Ascending aorta (tissue), 2 donors: ENCODE results near the gene HOXD8. TPM values are rescaled to one million over a fixed set of nuclear protein-coding genes. Genes with fewer than 3 reads are reported as not detected.

ENCODE experiments used
- DNase-seq, 2 donors: peaks; one replicate each; pipeline ENCODE4 v3.0.0-alpha.2; 2019; ENCODE audit warnings: low spot score in 2 of 2
- H3K27ac ChIP-seq, 2 donors: fragments of 200-600 bp; sonication (generic); one replicate each; pipeline ENCODE4 v1.5.1; 2016 to 2017; ENCODE audit warnings: mild to moderate bottlenecking in 1 of 2
- H3K27me3 ChIP-seq: fragments of 200-600 bp; sonication (generic); one replicate; pipeline ENCODE4 v1.5.1; 2017
- H3K36me3 ChIP-seq, 2 donors: fragments of 200-600 bp; sonication (generic); one replicate each; pipeline ENCODE4 v1.5.1; 2016
- H3K4me1 ChIP-seq, 2 donors: fragments of 200-600 bp; sonication (generic); one replicate each; pipeline ENCODE4 v1.5.1; 2016 to 2017; ENCODE audit warnings: mild to moderate bottlenecking in 1 of 2
- H3K4me3 ChIP-seq, 2 donors: fragments of 200-600 bp; sonication (generic); one replicate each; pipeline ENCODE4 v1.5.1; 2016 to 2017; ENCODE audit warnings: mild to moderate bottlenecking in 1 of 2
- H3K9me3 ChIP-seq, 2 donors: fragments of 200-600 bp; sonication (generic); one replicate each; pipeline ENCODE4 v1.5.1; 2016
- CTCF ChIP-seq, 3 experiments: fragments of 200-600 bp in 2 of 3; fragments of 450-650 bp in 1 of 3; sonication (generic) in 2 of 3; IDR thresholded peaks; one replicate each; pipeline ENCODE4 v1.5.1; 2016 to 2019; ENCODE audit warnings: antibody characterized with exemption in 3 of 3, mild to moderate bottlenecking in 1 of 3, moderate library complexity in 1 of 3
- intact Hi-C: fragments of 100-400 bp; cut with DNase I; formaldehyde crosslinking; loops from one replicate; pipeline ENCODE4 v1.15.1; 2023
- total RNA-seq: library from RNA; depleted of rRNA; stranded (reverse); fragments of >200 nt; gene quantifications from one replicate; pipeline ENCODE4 v1.1.0, GENCODE V29; 2016

HOXD8 gene
- total RNA-seq, 1 donor from 2014 or later: 19.8 TPM

GRCh38 chr2:176124947-176125771 lies 4.3 kb upstream of the HOXD8 start:
- no peak overlapping the region for H3K4me3 ChIP-seq
- peaks cover 8% of the 10 kb centered on the region for H3K27me3 ChIP-seq

GRCh38 chr2:176125772-176126054 lies 3.8 kb upstream of the HOXD8 start:
- Histone ChIP-seq H3K27me3 (peaks cover 5% of the 10 kb centered on the region), H3K4me1 (peaks cover 11 to 14% of the 10 kb centered on the region in 2 donors), H3K36me3 (no peaks in the 10 kb centered on the region), H3K27ac (no peak overlapping the region), H3K4me3 (no peak overlapping the region), H3K9me3 (no peaks in the 10 kb centered on the region)
- intact Hi-C loops: loop anchor here (2.0 to 10.0 kb wide), 5 partner anchors 527 to 1209 kb away; no protein-coding TSS in a partner anchor
- no peak for TF ChIP-seq CTCF (IDR thresholded peaks at IDR 0.05)
- peak in 1 of 2 donors; percentile 3 for DNase-seq

More at GRCh38 chr2:176124947-176125771, 4.3 kb upstream of the HOXD8 start:
- Histone ChIP-seq H3K9me3 (no peaks in the 10 kb centered on the region), H3K27ac (no peak overlapping the region), H3K36me3 (no peaks in the 10 kb centered on the region), H3K4me1 (peaks cover 11 to 14% of the 10 kb centered on the region in 2 donors)
- intact Hi-C loops: loop anchor here (5.0 to 10.0 kb wide), 5 partner anchors 43 to 1210 kb away; partner anchors contain the start of gene EVX2
- TF ChIP-seq CTCF (IDR thresholded peaks at IDR 0.05): no peak
- peak in 1 of 2 donors; percentile 53 for DNase-seq

GRCh38 chr2:176126929-176127773 lies 2.4 kb upstream of the HOXD8 start:
- peak; percentile 78 to 89 (median 86) for TF ChIP-seq CTCF (IDR thresholded peaks at IDR 0.05)
- H3K4me1 ChIP-seq: peaks cover 10 to 17% of the 10 kb centered on the region in 2 donors
- H3K27me3 ChIP-seq: no peaks in the 10 kb centered on the region
- DNase-seq: peak in 1 of 2 donors; percentile 81
- H3K27ac ChIP-seq: no peak overlapping the region
- H3K4me3 ChIP-seq: no peak overlapping the region
- no peaks in the 10 kb centered on the region for H3K9me3 ChIP-seq
- intact Hi-C loops: loop anchor here (1.0 to 10.0 kb wide), 6 partner anchors 511 to 1208 kb away; no protein-coding TSS in a partner anchor
- no peaks in the 10 kb centered on the region for H3K36me3 ChIP-seq

GRCh38 chr2:176127774-176128072 lies 1.8 kb upstream of the HOXD8 start:
- intact Hi-C loops: loop anchor here (1.0 to 10.0 kb wide), 6 partner anchors 511 to 1207 kb away; no protein-coding TSS in a partner anchor
- DNase-seq: no peak
- Histone ChIP-seq H3K36me3 (no peaks in the 10 kb centered on the region), H3K4me1 (peaks cover 5 to 12% of the 10 kb centered on the region in 2 donors), H3K27me3 (no peaks in the 10 kb centered on the region), H3K9me3 (no peaks in the 10 kb centered on the region), H3K4me3 (no peak overlapping the region), H3K27ac (no peak overlapping the region)
- TF ChIP-seq CTCF (IDR thresholded peaks at IDR 0.05): no peak

GRCh38 chr2:176128172-176128981 lies 1.1 kb upstream of the HOXD8 start:
- DNase-seq: peak in 1 of 2 donors; percentile 63
- H3K27me3 ChIP-seq: no peaks in the 10 kb centered on the region
- no peaks in the 10 kb centered on the region for H3K36me3 ChIP-seq
- intact Hi-C loops: loop anchor here (5.0 to 10.0 kb wide), 4 partner anchors 684 to 1206 kb away; no protein-coding TSS in a partner anchor
- H3K4me3 ChIP-seq: peak overlapping the region; percentile 61 to 88
- H3K9me3 ChIP-seq: no peaks in the 10 kb centered on the region
- peak overlapping the region; percentile 89 to 96 for H3K27ac ChIP-seq
- no peak for TF ChIP-seq CTCF (IDR thresholded peaks at IDR 0.05)
- H3K4me1 ChIP-seq: peaks cover 0 to 6% of the 10 kb centered on the region in 2 donors
